ENCODE data around the gene BCL2L15. TPM values are rescaled to one million over a fixed set of nuclear protein-coding genes. Genes with fewer than 3 reads are reported as not detected.

BCL2L15 gene
- 1 to 10 TPM in 1 of 4 donors, under 1 TPM in 2, not detected in 1; 0.11 to 1.7 (median 0.78) TPM for total RNA-seq

- Histone ChIP-seq H3K27ac (replicated peaks in 1 of 4) (no peak within 1 kb of the TSS), H3K9me3 (no peaks in the 10 kb centered on the region), H3K36me3 (peaks cover 0 to 4% (median 0%) of the 10 kb centered on the region in 4 donors), H3K27me3 (no peaks in the 10 kb centered on the region), H3K4me3 (no peak within 1 kb of the TSS), H3K4me1 (no peaks in the 10 kb centered on the region)
- no peak for TF ChIP-seq POLR2AphosphoS5 (IDR thresholded peaks at IDR 0.05)
- TF ChIP-seq EP300 (IDR thresholded peaks at IDR 0.05): no peak
- no peak for TF ChIP-seq POLR2A (IDR thresholded peaks at IDR 0.05; ENCODE audit: low read depth)
- TF ChIP-seq CTCF (IDR thresholded peaks at IDR 0.05): no peak
- DNase-seq (ENCODE audit: extremely low spot score): no peak
- intact Hi-C loops (cut with DNase I): no loop called here
- 66% methylated on average over 6 of the region's 6 CpGs for WGBS
Observed at GRCh38 chr1:113887402-113888175, at the start of gene BCL2L15. Gene BCL2L15, minus strand, starts transcription at chr1:113887581. Its CDS starts 206 bp downstream, at chr1:113887375.

- Histone ChIP-seq H3K27ac (replicated peaks in 1 of 4) (no peak overlapping the region), H3K4me1 (peaks cover 39 to 78% (median 68%) of the 10 kb centered on the region in 4 donors), H3K27me3 (no peaks in the 10 kb centered on the region), H3K36me3 (peaks cover 9 to 19% (median 18%) of the 10 kb centered on the region in 4 donors), H3K9me3 (no peaks in the 10 kb centered on the region), H3K4me3 (no peak overlapping the region)
- WGBS: 58% methylated on average over 1 of the region's 1 CpG
- TF ChIP-seq EP300 (IDR thresholded peaks at IDR 0.05) (no peak), POLR2A (IDR thresholded peaks at IDR 0.05; ENCODE audit: low read depth) (no peak), POLR2AphosphoS5 (IDR thresholded peaks at IDR 0.05) (no peak)
- intact Hi-C loops (cut with DNase I): no loop called here
- no peak for DNase-seq (ENCODE audit: extremely low spot score)
Observed at GRCh38 chr1:113937146-113937545, 49.8 kb upstream of the BCL2L15 start.

- Histone ChIP-seq H3K36me3 (peaks cover 4 to 8% (median 7%) of the 10 kb centered on the region in 4 donors), H3K27ac (replicated peaks in 1 of 4) (no peak overlapping the region), H3K4me1 (peaks cover 49 to 86% (median 79%) of the 10 kb centered on the region in 4 donors), H3K9me3 (no peaks in the 10 kb centered on the region), H3K27me3 (no peaks in the 10 kb centered on the region), H3K4me3 (no peak overlapping the region)
- no peak for TF ChIP-seq POLR2A (IDR thresholded peaks at IDR 0.05; ENCODE audit: low read depth)
- no peak for TF ChIP-seq CTCF (IDR thresholded peaks at IDR 0.05)
- TF ChIP-seq EP300 (IDR thresholded peaks at IDR 0.05): no peak
- TF ChIP-seq POLR2AphosphoS5 (IDR thresholded peaks at IDR 0.05): no peak
- no peak for DNase-seq (ENCODE audit: extremely low spot score)
- intact Hi-C loops (cut with DNase I): no loop called here
- WGBS: 88% methylated on average over 1 of the region's 1 CpG
Observed at GRCh38 chr1:113935970-113936369, 48.6 kb upstream of the BCL2L15 start.

GRCh38 chr1:113935176-113935575, 47.8 kb upstream of the BCL2L15 start:
- H3K4me1 ChIP-seq: peaks cover 49 to 88% (median 80%) of the 10 kb centered on the region in 4 donors
- no peaks in the 10 kb centered on the region for H3K27me3 ChIP-seq
- no peaks in the 10 kb centered on the region for H3K36me3 ChIP-seq
- intact Hi-C loops (cut with DNase I): no loop called here
- DNase-seq (ENCODE audit: extremely low spot score): no peak
- WGBS: 100% methylated on average over 1 of the region's 1 CpG
- no peak overlapping the region for H3K4me3 ChIP-seq
- H3K9me3 ChIP-seq: no peaks in the 10 kb centered on the region
- no peak overlapping the region for H3K27ac ChIP-seq (replicated peaks in 1 of 4)
- no peak for TF ChIP-seq CTCF (IDR thresholded peaks at IDR 0.05)

GRCh38 chr1:113934511-113935055, 47.2 kb upstream of the BCL2L15 start:
- no peaks in the 10 kb centered on the region for H3K27me3 ChIP-seq
- H3K36me3 ChIP-seq: no peaks in the 10 kb centered on the region
- WGBS: 73% methylated on average over 5 of the region's 5 CpGs
- no peak overlapping the region for H3K27ac ChIP-seq (replicated peaks in 1 of 4)
- TF ChIP-seq CTCF (IDR thresholded peaks at IDR 0.05): no peak
- TF ChIP-seq EP300 (IDR thresholded peaks at IDR 0.05): no peak
- no peak for TF ChIP-seq POLR2AphosphoS5 (IDR thresholded peaks at IDR 0.05)
- no peak for TF ChIP-seq POLR2A (IDR thresholded peaks at IDR 0.05; ENCODE audit: low read depth)
- DNase-seq (ENCODE audit: extremely low spot score): no peak
- peaks cover 49 to 82% (median 74%) of the 10 kb centered on the region in 4 donors for H3K4me1 ChIP-seq
- H3K9me3 ChIP-seq: no peaks in the 10 kb centered on the region
- intact Hi-C loops (cut with DNase I): no loop called here
- no peak overlapping the region for H3K4me3 ChIP-seq

All from esophagus muscularis mucosa (tissue), 4 donors.